Endothelial cell of umbilical vein (primary cell): Measurements from ENCODE around the gene KCNJ6.

Experiments
- EZH2 ChIP-seq: IDR thresholded peaks from 2 replicates; pipeline ENCODE4 v1.6.1; 2012; ENCODE audit warnings: borderline replicate concordance, low read depth, mild to moderate bottlenecking, moderate library complexity, low read length, inconsistent platforms; ENCODE audit not compliant: severe bottlenecking
- GATA2 ChIP-seq: IDR thresholded peaks from 2 replicates; pipeline ENCODE4 v1.7.0; 2011; ENCODE audit warnings: low read depth, mild to moderate bottlenecking, moderate library complexity, mixed read lengths, low read length; ENCODE audit not compliant: insufficient read length, insufficient read depth
- JUN ChIP-seq: IDR thresholded peaks from 2 replicates; pipeline ENCODE4 v1.6.1; 2011; ENCODE audit warnings: borderline replicate concordance, low read depth; ENCODE audit not compliant: insufficient read length, insufficient read depth
- POLR2A ChIP-seq: IDR thresholded peaks from 2 replicates; pipeline ENCODE4 v1.6.1; 2012; ENCODE audit warnings: low read depth, mild to moderate bottlenecking, control low read depth, low read length
- POLR2AphosphoS5 ChIP-seq: IDR thresholded peaks from 2 replicates; pipeline ENCODE4 v1.6.1; 2012; ENCODE audit warnings: low read depth, mild to moderate bottlenecking, control low read depth, low read length, moderate library complexity; ENCODE audit not compliant: insufficient read depth
- TF ChIP-seq, protein P1 (sequence below), 2 donors: IDR thresholded peaks; 1 replicate in 1 of 2; 2 replicates in 1 of 2; pipeline ENCODE4 v1.5.1; 2011; ENCODE audit warnings: low read length in 2 of 2, mild to moderate bottlenecking in 2 of 2, moderate library complexity in 2 of 2, control low read depth in 1 of 2, inconsistent platforms in 1 of 2, low read depth in 1 of 2; ENCODE audit not compliant: insufficient read depth in 1 of 2; ENCODE audit errors: extremely low read depth in 1 of 2

DNA sequence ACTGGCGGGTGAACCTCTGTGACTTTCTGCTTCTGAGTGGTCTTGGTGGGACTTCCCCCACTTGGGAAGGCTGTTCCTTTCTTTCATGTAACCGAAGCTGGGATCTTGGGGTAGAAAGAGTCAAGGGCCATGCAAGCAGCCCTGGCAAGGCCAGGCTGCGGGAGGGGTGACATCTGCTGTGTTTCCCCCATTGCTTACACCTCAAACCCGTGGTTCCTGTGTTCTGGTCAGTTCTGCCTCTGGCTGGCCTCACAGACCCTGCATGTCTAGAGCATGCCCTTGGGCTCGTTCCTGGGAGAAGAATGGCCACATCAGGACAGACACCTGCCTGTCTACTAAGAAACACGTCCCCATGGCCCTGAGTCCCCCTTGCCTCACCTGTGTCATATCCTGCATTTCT lies 341.9 kb downstream of the KCNJ6 start:
- TF ChIP-seq GATA2: no peak
- no peak for TF ChIP-seq POLR2AphosphoS5
- TF ChIP-seq POLR2A: no peak
- no peak for TF ChIP-seq JUN
- no peak for TF ChIP-seq EZH2
- TF ChIP-seq, protein P1, sequence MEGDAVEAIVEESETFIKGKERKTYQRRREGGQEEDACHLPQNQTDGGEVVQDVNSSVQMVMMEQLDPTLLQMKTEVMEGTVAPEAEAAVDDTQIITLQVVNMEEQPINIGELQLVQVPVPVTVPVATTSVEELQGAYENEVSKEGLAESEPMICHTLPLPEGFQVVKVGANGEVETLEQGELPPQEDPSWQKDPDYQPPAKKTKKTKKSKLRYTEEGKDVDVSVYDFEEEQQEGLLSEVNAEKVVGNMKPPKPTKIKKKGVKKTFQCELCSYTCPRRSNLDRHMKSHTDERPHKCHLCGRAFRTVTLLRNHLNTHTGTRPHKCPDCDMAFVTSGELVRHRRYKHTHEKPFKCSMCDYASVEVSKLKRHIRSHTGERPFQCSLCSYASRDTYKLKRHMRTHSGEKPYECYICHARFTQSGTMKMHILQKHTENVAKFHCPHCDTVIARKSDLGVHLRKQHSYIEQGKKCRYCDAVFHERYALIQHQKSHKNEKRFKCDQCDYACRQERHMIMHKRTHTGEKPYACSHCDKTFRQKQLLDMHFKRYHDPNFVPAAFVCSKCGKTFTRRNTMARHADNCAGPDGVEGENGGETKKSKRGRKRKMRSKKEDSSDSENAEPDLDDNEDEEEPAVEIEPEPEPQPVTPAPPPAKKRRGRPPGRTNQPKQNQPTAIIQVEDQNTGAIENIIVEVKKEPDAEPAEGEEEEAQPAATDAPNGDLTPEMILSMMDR (IDR thresholded peaks at IDR 0.05; ENCODE audit: extremely low read depth in 1 of 2, insufficient read depth in 1 of 2, low read depth in 1 of 2, low read length in 2 of 2): no peak
